LHCN-M2 (cell line): Measurements from ENCODE around the gene KCNMB4. TPM values are rescaled to one million over a fixed set of nuclear protein-coding genes. Genes with fewer than 3 reads are reported as not detected.

Experiments used
- DNase-seq: peaks from one replicate; pipeline ENCODE4 v3.0.0-alpha.2; 2012; ENCODE audit warnings: low read depth
- polyA plus RNA-seq: library from polyadenylated mRNA; unstranded; fragments of >200 nt; gene quantifications from one replicate; pipeline ENCODE4 v1.2.1, GENCODE V29; 2012; ENCODE audit warnings: missing spikeins
- total RNA-seq: library from RNA; depleted of rRNA; stranded (reverse); fragments of >200 nt; gene quantifications from 2 replicates; pipeline ENCODE4 v1.2.3, GENCODE V29; 2014; rRNA removed

KCNMB4 gene
- 0.75 and 0.90 TPM in 2 replicates for total RNA-seq
- polyA plus RNA-seq: 1.4 TPM

GRCh38 chr12:70365648-70366518, at the start of gene KCNMB4:
Gene KCNMB4 (plus strand): TSS chr12:70366290. CDS start chr12:70366735, 445 bp downstream.
- DNase-seq: peak; percentile 48

GRCh38 chr12:70317781-70318180, 48.3 kb upstream of the KCNMB4 start:
- peak; percentile 41 for DNase-seq

GRCh38 chr12:70319605-70320004, 46.5 kb upstream of the KCNMB4 start:
- DNase-seq: no peak

GRCh38 chr12:70321191-70321590, 44.9 kb upstream of the KCNMB4 start:
- no peak for DNase-seq

GRCh38 chr12:70327541-70327940, 38.5 kb upstream of the KCNMB4 start:
- no peak for DNase-seq

GRCh38 chr12:70329728-70330127, 36.4 kb upstream of the KCNMB4 start:
- DNase-seq: no peak

GRCh38 chr12:70330158-70330557, 35.9 kb upstream of the KCNMB4 start:
- no peak for DNase-seq

GRCh38 chr12:70332236-70332635, 33.9 kb upstream of the KCNMB4 start:
- no peak for DNase-seq

- no peak for DNase-seq
Measured at GRCh38 chr12:70334742-70335141, 31.3 kb upstream of the KCNMB4 start.

GRCh38 chr12:70338531-70338930, 27.6 kb upstream of the KCNMB4 start:
- DNase-seq: peak; percentile 44

GRCh38 chr12:70351076-70351475, 15.0 kb upstream of the KCNMB4 start:
- DNase-seq: no peak

GRCh38 chr12:70353780-70354660, 12.1 kb upstream of the KCNMB4 start:
- no peak for DNase-seq

- no peak for DNase-seq
Measured at GRCh38 chr12:70354787-70355186, 11.3 kb upstream of the KCNMB4 start.

- no peak for DNase-seq
Measured at GRCh38 chr12:70355972-70356371, 10.1 kb upstream of the KCNMB4 start.

GRCh38 chr12:70359458-70360197, 6.5 kb upstream of the KCNMB4 start:
- no peak for DNase-seq

GRCh38 chr12:70360218-70360617, 5.9 kb upstream of the KCNMB4 start:
- DNase-seq: no peak

- DNase-seq: no peak
Measured at GRCh38 chr12:70364695-70365397, 1.2 kb upstream of the KCNMB4 start.

- no peak for DNase-seq
Measured at GRCh38 chr12:70365398-70365647, 767 bp upstream of the KCNMB4 start.

GRCh38 chr12:70366581-70367257, 629 bp downstream of the KCNMB4 start:
- DNase-seq: peak; percentile 19

- DNase-seq: peak; percentile 4
Measured at GRCh38 chr12:70367258-70368141, 1.4 kb downstream of the KCNMB4 start.
